Tongue (tissue), 2 donors: ENCODE measurements around the gene AATF. TPM values are rescaled to one million over a fixed set of nuclear protein-coding genes. Genes with fewer than 3 reads are reported as not detected.

Experiments
- DNase-seq: peaks from one replicate; pipeline ENCODE4 v3.0.0-alpha.2; 2015
- total RNA-seq: library from RNA; depleted of rRNA; stranded (reverse); fragments of >200 nt; gene quantifications from one replicate; pipeline ENCODE4 v1.2.3, GENCODE V29; 2014

The AATF gene
- 15.6 TPM for total RNA-seq

GRCh38 chr17:36948717-36949460, at the start of gene AATF:
TSS of gene AATF (plus strand) at chr17:36948954. CDS start at chr17:36949126, 172 bp downstream.
- peak; percentile 98 for DNase-seq

- peak; percentile 50 for DNase-seq
Measured at GRCh38 chr17:36899250-36900159, 49.2 kb upstream of the AATF start.

- no peak for DNase-seq
Measured at GRCh38 chr17:36900160-36900512, 48.6 kb upstream of the AATF start.

GRCh38 chr17:36901506-36901905, 47.2 kb upstream of the AATF start:
- DNase-seq: peak; percentile 18

GRCh38 chr17:36907407-36907806, 41.3 kb upstream of the AATF start:
- DNase-seq: no peak

GRCh38 chr17:36910513-36910912, 38.2 kb upstream of the AATF start:
- no peak for DNase-seq

- no peak for DNase-seq
Measured at GRCh38 chr17:36911001-36911400, 37.8 kb upstream of the AATF start.

- DNase-seq: no peak
Measured at GRCh38 chr17:36913132-36913531, 35.6 kb upstream of the AATF start.

- DNase-seq: no peak
Measured at GRCh38 chr17:36918211-36918691, 30.5 kb upstream of the AATF start.

- no peak for DNase-seq
Measured at GRCh38 chr17:36919407-36919968, 29.3 kb upstream of the AATF start.

GRCh38 chr17:36920032-36921005, 28.4 kb upstream of the AATF start:
- DNase-seq: no peak

- DNase-seq: no peak
Measured at GRCh38 chr17:36921095-36921851, 27.5 kb upstream of the AATF start.

GRCh38 chr17:36922175-36922574, 26.6 kb upstream of the AATF start:
- DNase-seq: no peak

GRCh38 chr17:36923814-36924221, 24.9 kb upstream of the AATF start:
- no peak for DNase-seq

- DNase-seq: no peak
Measured at GRCh38 chr17:36926226-36926625, 22.5 kb upstream of the AATF start.

- DNase-seq: no peak
Measured at GRCh38 chr17:36926701-36927100, 22.1 kb upstream of the AATF start.

- no peak for DNase-seq
Measured at GRCh38 chr17:36928471-36929345, 20.0 kb upstream of the AATF start.

GRCh38 chr17:36929851-36930582, 18.7 kb upstream of the AATF start:
- DNase-seq: no peak

GRCh38 chr17:36930583-36930900, 18.2 kb upstream of the AATF start:
- no peak for DNase-seq
